ENCODE measurements around the gene ADIG. TPM values are rescaled to one million over a fixed set of nuclear protein-coding genes. Genes with fewer than 3 reads are reported as not detected.

The ADIG gene
- total and polyA plus RNA-seq, 2 of the 13 experiments (the other 11 are each of a cell fraction or from before 2014, with no cell fraction given), result 0.15 TPM; not detected in 1

GRCh38 chr20:38633577-38634093 is 52.6 kb downstream of the ADIG start (continued):
- no peak for TF ChIP-seq ZFP37 (CRISPR knock-in tag; IDR thresholded peaks at IDR 0.05; ENCODE audit: borderline replicate concordance)
- TF ChIP-seq HNRNPH1 (optimal IDR thresholded peaks at IDR 0.05; ENCODE audit: low read depth, low read length), result no peak
- peak; percentile 84 for TF ChIP-seq PRDM15 (CRISPR knock-in tag; IDR thresholded peaks at IDR 0.05)
- TF ChIP-seq FOXA3 (CRISPR knock-in tag; IDR thresholded peaks at IDR 0.05), result 0 out of 2 replicates have a peak, but pooled peaks have one; percentile 25
- TF ChIP-seq ZNF280B (CRISPR knock-in tag; IDR thresholded peaks at IDR 0.05; ENCODE audit: borderline replicate concordance), result 0 out of 2 replicates have a peak, but pooled peaks have one; percentile 30
- TF ChIP-seq E2F2 (CRISPR knock-in tag; IDR thresholded peaks at IDR 0.05; ENCODE audit: borderline replicate concordance), result 0 out of 2 replicates have a peak, but pooled peaks have one; percentile 49
- 0 out of 2 replicates have a peak, but pooled peaks have one; percentile 28 for TF ChIP-seq SPEN (CRISPR knock-in tag; IDR thresholded peaks at IDR 0.05; ENCODE audit: low read depth)
- TF ChIP-seq RXRB (CRISPR knock-in tag; IDR thresholded peaks at IDR 0.05; ENCODE audit: borderline replicate concordance), result peak; percentile 20; the same call in 1 of the 2 replicates
- peak; percentile 74; the same call in 1 of the 2 replicates for TF ChIP-seq HDAC2 (CRISPR knock-in tag; IDR thresholded peaks at IDR 0.05)
- TF ChIP-seq TEAD3 (CRISPR knock-in tag; optimal IDR thresholded peaks at IDR 0.05; ENCODE audit: borderline replicate concordance), result peak; percentile 68
- TF ChIP-seq BCLAF1 (IDR thresholded peaks at IDR 0.05), result no peak
- no peak for TF ChIP-seq JUNB (CRISPR knock-in tag; IDR thresholded peaks at IDR 0.05; ENCODE audit: borderline replicate concordance)
- peak; percentile 63; the same call in 1 of the 2 replicates for TF ChIP-seq KDM2A (CRISPR knock-in tag; IDR thresholded peaks at IDR 0.05; ENCODE audit: borderline replicate concordance, low read depth)
- TF ChIP-seq FOXC1 (CRISPR knock-in tag; IDR thresholded peaks at IDR 0.05; ENCODE audit: borderline replicate concordance), result 0 out of 2 replicates have a peak, but pooled peaks have one; percentile 36
- no peak for TF ChIP-seq TOPORS (CRISPR knock-in tag; IDR thresholded peaks at IDR 0.05)
- 0 out of 2 replicates have a peak, but pooled peaks have one; percentile 34 for TF ChIP-seq BORCS8-MEF2B (CRISPR knock-in tag; IDR thresholded peaks at IDR 0.05)
- TF ChIP-seq POGZ (CRISPR knock-in tag; IDR thresholded peaks at IDR 0.05), result no peak
- peak; percentile 99 for TF ChIP-seq ZMYM3 (CRISPR knock-in tag; IDR thresholded peaks at IDR 0.05)
- no peak for TF ChIP-seq FOXK2 (IDR thresholded peaks at IDR 0.05)
- no peak for TF ChIP-seq ZNF850 (CRISPR knock-in tag; conservative IDR thresholded peaks at IDR 0.05)
- TF ChIP-seq ZNF580 (CRISPR knock-in tag; IDR thresholded peaks at IDR 0.05; ENCODE audit: borderline replicate concordance, low read depth), result 0 out of 2 replicates have a peak, but pooled peaks have one; percentile 72

Measured in HepG2 (cell line).